Kidney (tissue), 14 donors: ENCODE measurements around the gene TRIP11. TPM values are rescaled to one million over a fixed set of nuclear protein-coding genes. Genes with fewer than 3 reads are reported as not detected.

Experiments used
- DNase-seq, 5 donors: peaks; one replicate each; pipeline ENCODE4 v3.0.0-alpha.2; 2013 to 2020
- FAIRE-seq: peaks from 2 replicates; lab custom pipeline; 2012; peaks lifted over from hg19 to GRCh38; lab: Jason Lieb, UNC
- H3K27ac ChIP-seq, 2 donors: one replicate each; pipeline ENCODE4 v1.7.0; 2013; ENCODE audit warnings: low read depth in 2 of 2, low read length in 2 of 2, inconsistent platforms in 1 of 2
- H3K27me3 ChIP-seq: one replicate; pipeline ENCODE4 v1.7.1; 2013; ENCODE audit warnings: low read length, inconsistent platforms; ENCODE audit not compliant: control insufficient read depth, insufficient read depth
- H3K36me3 ChIP-seq, 3 donors: one replicate each; pipeline versions ENCODE4 v1.7.0 to v1.7.1; 2013; ENCODE audit warnings: low read length in 3 of 3, control low read depth in 1 of 3, inconsistent platforms in 1 of 3; ENCODE audit not compliant: insufficient read depth in 3 of 3, control insufficient read depth in 2 of 3
- H3K4me1 ChIP-seq, 3 donors: one replicate each; pipeline versions ENCODE4 v1.7.0 to v1.7.1; 2013; ENCODE audit warnings: low read length in 3 of 3, inconsistent platforms in 1 of 3, low read depth in 1 of 3; ENCODE audit not compliant: control insufficient read depth in 2 of 3, insufficient read depth in 2 of 3
- H3K4me3 ChIP-seq, 3 donors: one replicate each; pipeline versions ENCODE4 v1.7.0 to v1.8.1; 2013; ENCODE audit warnings: low read length in 3 of 3, control low read depth in 1 of 3, inconsistent platforms in 1 of 3
- H3K9ac ChIP-seq, 3 donors: one replicate each; pipeline versions ENCODE4 v1.7.0 to v1.7.1; 2013; ENCODE audit warnings: low read length in 3 of 3, control low read depth in 1 of 3, inconsistent platforms in 1 of 3
- H3K9me3 ChIP-seq, 3 donors: one replicate each; pipeline versions ENCODE4 v1.7.0 to v1.7.1; 2013; ENCODE audit warnings: low read length in 3 of 3, control low read depth in 1 of 3, inconsistent platforms in 1 of 3; ENCODE audit not compliant: control insufficient read depth in 2 of 3, insufficient read depth in 1 of 3
- CTCF ChIP-seq: IDR thresholded peaks from 3 replicates; pipeline ENCODE4 v1.5.1; 2012; ENCODE audit warnings: mild to moderate bottlenecking, moderate library complexity, borderline replicate concordance; ENCODE audit not compliant: insufficient read depth; ENCODE audit errors: extremely low read depth
- intact Hi-C: fragments of 100-400 bp; cut with DNase I; formaldehyde crosslinking; loops from one replicate; pipeline ENCODE4 v1.11.1; 2022
- polyA plus RNA-seq: library from polyadenylated mRNA; stranded (reverse); fragments of 350-450 nt; fragmentation: Illumina TruSeq; extraction: RNeasy Lipid Tissue Mini Kit (QIAGEN cat#74804); gene quantifications from one replicate; pipeline ENCODE4 v1.2.3, GENCODE V29; 2014; ENCODE audit warnings: low read depth, low replicate concordance; ENCODE audit not compliant: insufficient read depth
- total RNA-seq: library from RNA; stranded (reverse); fragmentation: NEBNext Ultra II Directional; extraction: Animal tissue kit (Norgen Biotek cat#: 25700); gene quantifications from one replicate; pipeline ENCODE4 v1.2.1, GENCODE V29; 2021
- donor health status: control.
- donor health status: control.
- donor health status: control.
- donor health status: control.
- donor health status: control.
- donor health status: DM: yes; HTN: yes; CAD: no.
- donor health status: Normal renal cell carcinoma (clear cell type).

Gene TRIP11
- total and polyA plus RNA-seq, 2 donors from 2014 or later = 6.2 to 71.5 TPM

- no peaks in the 10 kb centered on the region for H3K36me3 ChIP-seq
- no peak for TF ChIP-seq CTCF
- FAIRE-seq (no peak), DNase-seq (no peak)
- no peak overlapping the region for H3K27ac ChIP-seq
- no peak overlapping the region for H3K4me3 ChIP-seq
- intact Hi-C loops = no loop called here
- H3K9ac ChIP-seq = no peak overlapping the region
- no peaks in the 10 kb centered on the region for H3K9me3 ChIP-seq
- H3K4me1 ChIP-seq = peaks cover 0 to 14% (median 0%) of the 10 kb centered on the region in 3 donors
- no peaks in the 10 kb centered on the region for H3K27me3 ChIP-seq
Measured at GRCh38 chr14:91927800-91928199, 112.1 kb downstream of the TRIP11 start.

- FAIRE-seq (no peak), DNase-seq (no peak)
- Histone ChIP-seq H3K27ac (no peak overlapping the region), H3K36me3 (no peaks in the 10 kb centered on the region), H3K27me3 (no peaks in the 10 kb centered on the region), H3K4me1 (peaks cover 0 to 14% (median 0%) of the 10 kb centered on the region in 3 donors), H3K9ac (no peak overlapping the region), H3K9me3 (no peaks in the 10 kb centered on the region), H3K4me3 (no peak overlapping the region)
- intact Hi-C loops = no loop called here
- TF ChIP-seq CTCF = no peak
Measured at GRCh38 chr14:91927191-91927590, 112.7 kb downstream of the TRIP11 start.

- peak overlapping the region in 1 of 2 donors; percentile 23 for H3K27ac ChIP-seq
- DNase-seq = no peak
Measured at GRCh38 chr14:91926131-91926890, 113.5 kb downstream of the TRIP11 start.

More at GRCh38 chr14:91926131-91926890, 113.5 kb downstream of the TRIP11 start:
- intact Hi-C loops = no loop called here
- peaks cover 0 to 14% (median 0%) of the 10 kb centered on the region in 3 donors for H3K4me1 ChIP-seq
- no peak for FAIRE-seq
- H3K36me3 ChIP-seq = no peaks in the 10 kb centered on the region
- TF ChIP-seq CTCF = no peak
- no peaks in the 10 kb centered on the region for H3K27me3 ChIP-seq
- no peak overlapping the region for H3K4me3 ChIP-seq
- H3K9ac ChIP-seq = no peak overlapping the region
- no peaks in the 10 kb centered on the region for H3K9me3 ChIP-seq
